HL-60/S4 (cell line): ENCODE measurements around the gene BUB1B.

Source experiments
- in situ Hi-C: fragments of 300-500 bp; cut with MboI; formaldehyde crosslinking; loops from 2 replicates; pipeline ENCODE4 v1.14.3; 2022; ENCODE audit warnings: low sequenced_read_pairs

The BUB1B gene

DNA sequence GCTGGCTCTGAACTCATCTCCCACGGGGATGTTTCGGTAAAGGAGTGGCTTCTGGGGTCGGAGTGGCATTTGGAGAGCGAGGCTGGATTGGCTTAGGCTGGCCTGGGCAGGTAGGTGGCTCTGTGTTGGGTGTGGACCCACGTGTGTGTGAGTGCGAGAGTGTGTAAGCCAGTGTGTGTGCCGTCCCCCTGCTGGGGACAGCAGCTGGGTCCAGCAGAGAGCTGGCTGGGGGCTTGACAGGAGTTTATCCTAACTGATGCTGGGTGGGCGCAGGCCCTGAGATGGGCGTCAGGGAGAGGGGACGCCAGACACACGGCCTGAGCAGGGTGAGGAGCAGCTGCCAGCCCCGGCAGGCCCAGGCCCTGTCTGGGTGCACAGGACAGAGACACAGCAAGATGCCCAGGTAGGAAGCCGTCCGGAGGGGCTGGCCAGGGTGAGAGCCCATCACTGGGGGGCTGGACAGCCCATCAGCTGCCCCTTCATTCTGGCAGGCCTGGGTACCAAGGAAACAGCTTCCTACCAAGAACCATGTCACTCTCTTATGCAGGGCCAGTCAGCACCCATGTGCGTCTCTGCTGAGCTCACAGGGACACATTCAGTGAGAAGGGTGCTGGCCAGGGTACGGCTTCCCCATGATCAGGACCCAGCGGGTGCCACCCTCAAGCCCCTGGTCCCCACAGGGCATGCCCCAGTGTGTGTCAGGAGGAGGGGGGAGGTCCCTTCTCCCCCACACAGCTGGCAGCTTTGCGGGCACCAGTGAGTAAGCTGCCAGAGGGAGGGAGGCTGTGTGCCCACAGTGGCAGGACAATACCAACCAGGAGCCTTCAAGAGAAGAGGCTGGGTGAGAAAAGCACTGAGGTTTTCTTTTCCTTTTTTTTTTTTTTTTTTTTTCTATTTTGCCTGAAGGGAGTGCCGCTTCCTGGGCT lies 79.1 kb downstream of the BUB1B start:
- in situ Hi-C loops, result no loop called here

DNA sequence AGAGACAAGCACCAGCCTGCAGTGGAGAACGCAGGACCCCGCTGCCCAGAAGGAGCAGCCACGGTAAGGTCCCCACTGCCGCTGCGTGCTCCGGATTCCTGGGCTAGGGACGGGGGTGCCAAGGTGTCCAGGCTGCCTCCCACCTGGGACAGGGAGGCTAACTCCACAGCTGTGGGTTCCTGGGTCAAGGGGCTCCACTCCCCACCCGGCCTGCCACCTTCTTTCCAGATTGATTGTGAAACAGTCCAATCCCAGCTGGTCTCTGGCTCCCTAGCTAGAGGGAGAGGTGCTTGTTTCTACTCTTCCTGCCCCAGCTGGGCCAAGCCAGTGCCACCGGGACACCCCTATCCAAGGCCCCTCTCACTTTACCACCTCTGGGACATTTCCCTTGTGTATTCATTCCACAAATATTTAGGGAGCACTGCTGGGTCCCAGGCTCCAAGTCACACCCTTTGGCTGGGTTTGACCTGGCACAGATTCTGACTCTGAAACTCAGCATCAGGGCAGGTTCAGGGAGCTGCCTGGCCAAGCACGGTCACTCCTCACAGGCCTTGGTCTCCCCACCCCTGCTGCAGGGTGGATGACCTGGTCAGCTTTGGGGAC lies 79.9 kb downstream of the BUB1B start:
- in situ Hi-C loops, result no loop called here

DNA sequence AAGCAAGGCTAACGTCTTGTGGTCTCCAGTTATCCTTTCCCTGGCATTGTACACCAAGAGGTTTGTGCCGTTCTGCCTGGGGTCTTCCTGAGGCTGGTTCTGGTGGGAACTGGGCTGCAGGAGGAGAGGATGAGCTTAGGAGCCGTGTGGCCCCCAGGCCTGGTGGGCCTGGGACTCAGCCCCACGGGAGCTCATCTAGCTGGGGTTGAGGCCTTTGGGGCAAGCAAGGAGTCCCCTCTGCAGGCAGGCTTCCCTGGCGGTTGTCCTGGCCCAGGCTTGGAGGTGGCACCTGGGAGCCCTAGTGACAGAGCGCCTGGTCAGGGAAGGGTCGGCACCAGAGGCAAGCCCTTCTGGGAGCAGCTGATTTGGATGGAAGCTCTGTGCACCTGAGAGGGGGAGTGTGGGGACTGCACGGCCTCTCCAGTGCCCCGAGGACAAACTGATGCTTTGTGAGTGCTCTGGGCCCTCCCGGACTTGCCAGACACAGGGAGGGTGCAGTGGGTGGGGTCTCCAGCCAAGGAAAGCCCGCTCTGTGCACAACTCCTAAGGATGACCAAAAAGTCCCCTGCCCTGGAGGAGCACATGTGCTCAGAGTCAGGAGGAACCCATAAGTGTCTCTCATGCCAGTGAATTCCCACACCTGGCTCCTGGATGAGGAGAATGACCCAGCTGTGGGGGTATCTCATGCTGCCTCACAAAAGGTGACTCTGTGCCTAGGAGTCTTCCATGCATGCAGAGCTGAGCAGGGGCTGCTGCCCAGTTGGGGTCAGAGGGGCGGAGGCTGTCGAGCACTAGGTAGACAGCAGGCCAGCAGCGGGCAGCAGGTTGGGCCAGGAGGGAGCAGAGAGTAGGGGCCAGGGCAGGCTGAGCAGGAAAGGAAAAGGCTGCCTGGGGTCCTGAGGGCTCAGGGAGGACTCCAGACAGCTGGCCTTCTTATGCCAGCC lies 80.7 kb downstream of the BUB1B start:
- in situ Hi-C loops, result no loop called here

DNA sequence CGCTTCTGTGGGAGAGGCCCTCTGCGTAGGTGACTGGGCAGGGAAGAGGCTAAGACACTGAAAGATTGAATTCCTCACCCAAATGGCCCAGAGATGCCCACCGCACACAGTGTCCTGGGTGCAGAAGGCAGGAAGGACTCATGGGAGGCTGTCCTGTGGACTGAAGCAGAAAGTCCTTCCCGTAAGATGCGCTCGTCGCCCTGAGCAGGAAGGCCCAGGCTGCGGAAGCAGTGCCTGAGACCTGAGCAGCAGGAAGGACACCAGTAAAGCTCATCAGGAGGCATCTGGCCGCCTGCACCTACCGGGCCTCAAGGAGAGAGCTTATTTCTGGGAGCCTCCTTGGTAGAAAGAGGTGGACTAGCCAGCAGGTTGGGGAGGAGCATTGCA lies 81.3 kb downstream of the BUB1B start:
- in situ Hi-C loops, result no loop called here

DNA sequence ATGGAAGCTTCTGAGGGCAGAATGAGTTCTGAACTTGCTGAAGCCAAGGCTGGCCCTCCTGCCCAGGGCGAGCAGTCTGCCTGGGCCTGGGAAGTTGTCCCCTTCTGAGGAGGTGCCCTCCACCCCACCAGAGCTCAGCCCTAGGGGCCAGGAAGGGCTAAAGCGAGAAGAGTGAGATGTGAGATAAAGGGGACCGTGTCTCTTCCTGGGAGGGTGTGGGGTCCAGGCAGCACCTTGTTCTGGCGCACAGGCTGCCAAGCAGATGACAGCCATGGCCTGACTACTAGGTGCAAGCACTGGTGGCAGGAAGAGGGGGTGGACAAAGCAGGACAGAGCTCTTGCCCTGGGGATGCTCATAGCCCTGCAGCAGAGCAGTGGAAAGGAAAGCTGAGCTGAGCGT lies 81.7 kb downstream of the BUB1B start:
- in situ Hi-C loops, result no loop called here

DNA sequence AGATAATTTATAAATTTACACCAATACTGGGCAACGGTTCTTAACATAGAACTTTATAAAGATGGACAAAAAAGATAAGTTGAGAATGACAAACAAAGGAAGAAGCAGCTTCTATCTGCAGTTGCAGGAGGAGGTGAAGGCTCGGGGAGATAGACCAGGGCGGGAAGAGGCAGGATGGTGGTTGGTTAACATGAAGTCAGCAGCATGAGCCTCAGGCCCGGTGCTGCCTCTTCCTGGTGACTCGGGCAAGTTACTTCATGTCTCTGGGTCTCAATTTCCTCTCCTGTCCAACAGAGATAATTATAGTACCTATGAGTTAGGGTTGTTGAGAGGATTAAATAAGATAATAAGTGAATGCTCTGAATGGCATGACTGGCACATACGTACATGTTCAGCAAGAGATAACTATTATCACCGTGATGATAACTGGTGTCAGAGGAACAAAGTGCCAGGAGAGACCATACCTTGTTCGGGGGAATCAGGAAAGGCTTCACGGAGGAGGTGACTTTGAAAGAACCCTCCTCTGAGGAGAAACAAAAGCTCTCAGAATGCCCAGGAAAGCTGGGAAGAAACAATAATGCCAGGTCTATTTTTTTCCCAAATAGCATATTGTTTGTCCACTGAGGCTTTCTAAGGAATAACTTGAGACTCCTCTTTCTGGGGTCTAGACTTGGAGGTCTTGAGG lies 82.4 kb downstream of the BUB1B start:
- in situ Hi-C loops, result no loop called here

DNA sequence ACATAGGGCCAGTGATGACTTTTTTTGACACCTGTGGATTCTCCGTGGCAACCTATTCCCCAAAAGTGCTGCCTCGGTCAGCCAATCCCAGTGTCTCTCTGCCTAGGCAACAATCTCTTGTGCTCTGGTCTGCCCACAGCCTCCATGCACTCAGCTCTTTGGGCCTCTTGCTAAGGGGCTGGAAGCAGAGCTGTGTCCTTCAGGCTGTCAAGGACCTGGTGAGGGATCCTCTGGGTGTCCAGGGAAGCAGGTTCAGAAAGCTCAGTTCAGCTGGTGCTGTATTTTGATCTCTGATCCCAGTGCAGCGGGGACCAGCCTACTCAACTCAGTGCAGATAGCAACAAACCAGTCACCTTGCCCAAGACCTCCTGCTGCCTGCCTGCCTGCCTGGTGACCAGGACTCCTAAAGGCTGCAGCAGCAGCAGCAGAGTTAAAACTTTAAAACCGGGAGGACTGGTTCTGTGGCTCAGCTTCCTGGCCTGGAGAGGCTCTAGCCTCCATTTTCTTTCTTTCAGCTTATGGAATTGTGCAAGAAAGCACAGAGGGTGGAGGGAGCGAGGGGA lies 84.2 kb downstream of the BUB1B start:
- in situ Hi-C loops, result no loop called here

DNA sequence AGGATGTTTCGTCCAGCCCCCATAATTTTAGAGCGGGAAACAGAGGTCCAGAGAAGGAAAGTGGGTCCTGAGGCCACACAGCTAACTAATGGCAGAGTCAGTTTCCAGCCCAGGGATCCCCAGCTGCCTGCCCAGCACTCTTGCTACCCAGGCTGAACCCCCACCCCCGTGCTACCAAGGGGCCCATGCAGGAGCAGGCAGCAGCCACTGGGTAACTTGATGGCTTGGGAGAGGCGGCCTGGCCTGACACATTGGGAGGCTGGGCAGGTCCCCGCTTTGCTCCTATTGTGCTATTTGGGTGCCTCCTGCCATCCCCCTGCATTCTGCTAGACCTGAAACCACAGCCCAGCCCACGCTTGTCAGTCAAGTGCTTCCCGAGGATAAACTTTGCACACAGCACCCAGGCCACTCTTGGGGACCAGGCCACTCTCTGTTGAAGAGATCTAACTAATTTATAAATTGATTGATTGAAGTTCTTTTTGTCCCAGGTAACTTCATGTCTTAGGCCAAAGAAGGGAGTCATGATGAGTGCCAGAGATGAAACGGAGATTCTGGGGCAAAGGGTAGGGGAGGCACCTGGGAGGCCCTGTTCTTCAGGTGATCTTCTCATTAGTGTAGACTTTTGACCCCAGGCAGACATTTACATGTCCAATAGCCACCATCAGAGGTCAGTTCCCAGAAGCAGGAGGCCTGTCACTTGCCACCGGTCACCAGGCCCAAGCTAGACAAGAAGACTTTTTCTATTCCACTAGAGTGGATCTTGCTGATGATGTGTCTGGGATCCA lies 85.0 kb downstream of the BUB1B start:
- in situ Hi-C loops, result no loop called here

DNA sequence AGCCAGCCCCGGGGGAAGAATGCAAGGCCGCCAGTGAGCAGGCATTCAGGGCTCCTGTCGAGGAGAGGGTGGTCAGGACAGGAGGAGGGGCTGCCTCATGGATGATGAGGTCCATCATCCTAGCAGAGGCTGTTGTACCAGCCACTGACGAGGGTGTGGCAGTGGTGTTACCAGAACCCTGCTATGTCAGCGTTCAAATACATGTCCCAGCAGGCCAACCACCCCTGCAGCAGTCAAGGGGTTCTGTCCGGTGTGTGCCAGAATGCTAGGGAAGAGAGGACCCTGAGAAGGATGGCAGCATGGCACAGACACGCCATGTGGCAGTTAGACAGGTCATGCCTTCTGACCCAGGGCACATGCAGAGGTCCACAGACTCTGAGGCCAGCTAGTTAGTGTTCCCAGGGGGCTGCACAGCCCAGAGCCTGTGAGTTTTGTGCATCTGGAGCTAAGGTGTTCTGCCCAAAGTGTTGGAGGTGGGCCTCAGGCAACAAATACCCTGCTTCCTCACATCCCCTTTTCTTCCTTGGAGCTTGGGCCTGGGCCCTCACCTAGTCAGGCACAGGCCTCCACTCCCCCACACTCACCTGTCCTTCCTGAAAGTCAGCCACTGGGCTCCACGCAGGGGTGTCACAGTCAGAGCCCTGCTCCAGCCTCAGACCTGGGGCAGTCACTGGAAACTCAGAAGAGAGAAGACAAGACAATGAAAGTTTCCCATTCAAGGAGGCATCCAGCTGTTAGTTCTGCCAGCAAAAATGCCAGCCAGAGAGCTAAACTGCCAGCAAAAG lies 85.8 kb downstream of the BUB1B start:
- in situ Hi-C loops, result no loop called here

DNA sequence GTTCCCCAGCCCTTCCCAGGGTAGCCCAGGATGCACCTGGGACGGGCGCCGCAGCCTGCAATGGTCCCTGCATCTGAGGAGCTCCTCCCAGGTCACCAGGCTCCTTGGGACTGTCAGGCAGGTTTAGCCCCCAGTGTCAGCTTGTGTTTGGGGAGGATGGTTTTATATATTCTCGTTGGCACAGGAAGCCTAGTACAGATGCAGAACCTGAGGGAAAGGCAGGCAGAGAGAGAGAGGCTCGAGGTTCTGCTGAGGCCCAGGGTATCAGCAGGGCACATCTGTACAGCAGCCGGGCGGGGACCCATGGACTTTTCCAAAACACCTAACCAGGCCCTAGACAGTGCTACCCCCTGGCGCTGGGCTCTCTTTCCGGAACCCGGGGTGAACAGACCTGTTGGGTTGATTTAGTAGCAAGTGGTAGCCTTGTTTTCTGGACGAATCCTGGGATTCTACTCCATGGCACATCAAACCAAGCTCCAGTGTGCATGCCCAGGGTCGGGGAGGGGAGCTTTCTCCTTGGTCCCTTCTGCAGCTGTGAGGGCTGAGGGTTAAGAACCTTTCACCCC lies 86.6 kb downstream of the BUB1B start:
- in situ Hi-C loops, result no loop called here

DNA sequence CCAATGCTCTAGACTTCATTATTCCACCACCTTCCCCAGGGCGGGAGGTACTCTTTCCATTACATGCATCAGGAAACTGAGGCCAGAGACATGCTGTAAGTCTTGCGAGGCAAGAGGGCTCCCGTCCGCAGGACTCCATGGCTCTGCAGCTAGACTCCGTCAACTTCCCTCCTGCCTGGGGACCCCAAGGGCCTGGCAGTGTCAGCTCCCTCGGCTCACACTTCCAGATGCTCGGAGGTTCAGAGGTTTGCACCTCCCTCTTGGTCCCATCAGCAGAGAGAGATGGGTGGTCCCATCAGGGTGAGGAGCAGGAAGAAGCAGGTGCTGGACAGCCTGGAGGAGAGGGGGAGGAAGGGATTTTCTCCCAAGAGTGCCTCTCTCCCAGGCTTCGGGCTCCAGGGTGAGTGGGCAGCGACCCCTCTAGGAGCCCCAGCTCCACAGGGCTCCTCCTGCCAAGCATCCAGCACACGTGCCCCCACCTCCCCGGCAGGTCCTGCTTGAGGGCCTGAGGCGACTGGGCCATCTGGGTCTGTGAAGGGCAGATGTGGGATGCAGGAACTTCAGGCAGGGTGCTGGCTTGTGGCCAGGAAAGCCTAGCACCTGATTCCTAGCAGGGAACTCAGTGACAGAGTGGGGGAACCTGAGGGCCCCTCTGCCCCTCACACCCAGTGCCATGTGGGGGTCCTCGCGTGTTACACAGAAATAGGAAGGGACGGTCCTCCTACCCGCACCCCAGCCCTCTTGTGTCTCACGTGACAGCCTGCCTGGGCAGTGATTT lies 87.3 kb downstream of the BUB1B start:
- in situ Hi-C loops, result no loop called here

DNA sequence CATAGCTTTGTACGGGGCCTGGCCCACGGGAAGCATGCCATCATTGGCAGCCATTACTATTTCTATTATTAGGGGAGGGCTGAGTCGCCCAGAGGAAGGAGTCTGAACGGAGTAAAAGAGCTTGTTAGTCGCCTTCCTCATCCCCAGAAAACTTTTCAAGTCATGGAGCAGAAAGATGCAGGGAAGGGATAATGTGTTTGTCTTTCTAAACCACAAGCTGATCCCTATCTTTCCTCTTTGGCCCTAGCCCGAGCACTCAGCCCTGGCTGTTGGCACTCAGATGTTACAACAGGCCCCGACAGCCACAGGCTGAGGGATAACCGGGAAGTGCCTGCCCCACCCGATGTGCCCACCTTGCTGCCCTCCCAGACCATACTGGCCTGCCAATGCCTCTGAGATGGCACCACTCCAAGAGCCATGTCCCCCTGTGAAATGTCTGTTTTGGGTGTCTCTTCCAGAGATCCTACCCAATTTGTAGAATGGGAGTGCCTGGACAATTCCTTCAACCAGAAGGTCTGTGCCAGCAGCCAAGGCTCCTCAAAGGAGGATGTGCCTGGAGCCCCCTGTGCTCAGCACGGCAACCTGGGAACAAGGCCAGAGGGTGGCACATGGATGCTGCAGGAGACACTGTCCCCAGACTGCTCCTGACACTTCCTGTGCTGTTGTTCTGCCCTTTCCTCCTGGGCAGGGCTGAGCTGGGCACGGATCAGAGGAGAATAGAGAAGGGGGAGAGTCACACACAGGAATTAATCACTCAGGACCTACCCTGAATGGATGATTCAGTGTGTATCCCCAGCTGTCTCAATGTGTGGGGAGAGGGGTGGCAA lies 88.8 kb downstream of the BUB1B start:
- in situ Hi-C loops, result loop anchor here (25.0 kb wide), 1 partner anchor 462 kb away; the partner anchor contains the start of gene FSIP1

DNA sequence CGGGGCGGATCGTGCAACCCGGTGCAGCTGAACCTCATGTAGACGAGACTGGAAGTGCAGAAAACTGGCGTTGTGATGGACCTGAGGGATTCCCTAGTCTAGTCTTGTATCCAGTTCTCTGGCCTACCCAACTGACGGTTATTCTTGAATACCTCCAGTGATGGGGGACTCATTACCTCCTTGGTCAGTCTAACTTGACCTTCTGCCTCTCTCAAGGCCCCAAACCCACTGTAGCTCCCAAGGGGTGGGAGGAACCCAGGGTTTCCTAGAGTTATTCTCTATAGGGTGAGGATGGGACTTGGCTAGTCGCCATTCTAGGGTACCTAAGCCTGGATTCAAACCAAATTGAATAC lies 89.4 kb downstream of the BUB1B start:
- in situ Hi-C loops, result loop anchor here (25.0 kb wide), 1 partner anchor 463 kb away; the partner anchor contains the start of gene FSIP1

DNA sequence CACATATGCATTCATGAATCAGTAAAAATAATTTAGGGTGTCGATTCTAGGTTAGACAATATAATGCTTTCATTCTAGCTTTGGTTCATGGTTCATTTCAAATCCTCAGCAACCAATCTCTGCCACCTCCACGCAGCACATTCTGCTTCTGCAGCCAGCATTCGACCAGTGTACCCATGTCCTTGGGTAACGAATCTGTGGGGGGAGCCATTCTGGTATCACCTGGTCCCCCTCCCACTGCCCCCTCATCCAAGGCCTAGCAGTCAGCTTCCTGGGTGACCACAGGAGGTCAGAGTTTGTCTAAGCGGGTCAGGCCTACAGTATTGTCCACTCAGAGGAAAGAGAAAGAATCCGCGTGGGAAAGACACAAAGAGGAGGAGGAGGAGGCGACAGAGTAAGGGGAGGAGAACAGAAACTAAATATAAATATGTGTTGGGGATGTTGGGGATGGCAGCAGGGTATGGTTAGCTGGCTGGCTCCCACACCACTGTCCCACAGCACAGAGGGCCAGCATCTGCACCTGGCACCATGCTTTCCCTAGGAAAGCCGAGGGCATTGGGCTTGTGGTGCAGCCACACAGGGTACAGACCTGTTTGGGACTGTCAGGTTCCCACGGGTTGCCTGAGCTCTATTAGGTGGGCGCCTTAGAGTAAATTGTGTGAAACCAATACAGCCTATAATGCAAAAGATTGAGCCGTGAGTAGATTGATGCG lies 90.1 kb downstream of the BUB1B start:
- in situ Hi-C loops, result loop anchor here (25.0 kb wide), 1 partner anchor 464 kb away; the partner anchor contains the start of gene FSIP1

DNA sequence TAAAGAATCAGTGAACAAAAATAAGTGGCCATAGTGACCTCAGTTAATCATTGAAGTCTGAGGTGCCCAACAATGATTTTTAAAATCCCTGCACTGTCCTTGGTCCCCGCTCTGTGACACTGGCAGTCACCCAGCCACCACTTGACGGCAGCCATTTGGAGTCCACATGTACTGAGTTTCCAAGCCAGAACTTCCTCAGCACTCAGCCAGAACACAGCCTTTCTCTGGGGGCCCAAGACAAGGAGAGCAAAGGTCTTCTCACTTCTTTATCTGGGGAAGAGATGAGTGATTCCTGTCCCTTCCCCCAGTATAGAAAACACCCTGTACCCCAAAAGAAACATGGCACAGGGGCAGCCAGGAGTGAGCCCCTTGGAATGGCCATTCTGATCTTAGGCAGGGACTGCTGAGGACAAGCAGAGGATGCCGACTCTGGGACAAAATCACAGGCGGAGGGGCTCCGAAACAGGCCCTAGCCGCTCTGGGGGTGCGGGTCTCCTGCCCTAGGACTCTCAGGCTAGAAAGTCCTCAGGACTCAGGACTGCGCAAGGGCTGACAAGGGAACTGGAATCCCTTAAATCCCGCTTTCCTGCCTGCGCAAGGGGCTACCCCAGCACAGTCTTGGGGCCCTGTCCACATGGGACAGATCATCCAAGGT lies 90.7 kb downstream of the BUB1B start:
- in situ Hi-C loops, result loop anchor here (25.0 kb wide), 1 partner anchor 464 kb away; the partner anchor contains the start of gene FSIP1

DNA sequence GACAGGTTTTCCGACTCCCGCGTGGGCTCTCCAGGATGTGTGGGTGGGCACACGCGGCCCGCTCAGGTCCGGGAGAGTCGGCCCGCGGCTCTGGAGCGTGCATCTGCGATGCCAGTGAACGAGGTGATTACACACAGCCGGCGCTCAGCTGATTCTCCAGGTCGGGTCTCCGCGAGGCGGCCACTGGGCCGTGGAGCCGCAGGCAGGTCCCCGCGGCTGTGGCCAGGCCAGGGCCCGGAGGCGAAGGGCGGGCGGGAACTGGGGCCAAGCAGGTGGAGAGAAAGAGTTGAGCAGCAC lies 91.2 kb downstream of the BUB1B start:
- in situ Hi-C loops, result loop anchor here (25.0 kb wide), 1 partner anchor 465 kb away; the partner anchor contains the start of gene FSIP1
